Neural crest cell (in vitro differentiated cells): Measurements from ENCODE around the gene CTIF. TPM values are rescaled to one million over a fixed set of nuclear protein-coding genes. Genes with fewer than 3 reads are reported as not detected.

Source experiments
- DNase-seq: peaks from one replicate; pipeline ENCODE4 v3.0.0; 2021; ENCODE audit warnings: low read depth, mixed read lengths, low spot score
- H3K27ac Mint-ChIP-seq: one replicate; pipeline ENCODE4 v1.8.0; 2021; ENCODE audit warnings: mild to moderate bottlenecking, mixed read lengths; ENCODE audit not compliant: unreplicated experiment
- H3K27me3 Mint-ChIP-seq: 2 replicates; pipeline ENCODE4 v1.8.0; 2021; ENCODE audit warnings: low read depth, mild to moderate bottlenecking, mixed read lengths
- H3K36me3 Mint-ChIP-seq: 2 replicates; pipeline ENCODE4 v1.8.0; 2021; ENCODE audit warnings: low read depth, mild to moderate bottlenecking, mixed read lengths
- H3K4me1 Mint-ChIP-seq: 2 replicates; pipeline ENCODE4 v1.8.0; 2021; ENCODE audit warnings: mixed read lengths
- H3K4me3 Mint-ChIP-seq: one replicate; pipeline ENCODE4 v1.8.0; 2021; ENCODE audit warnings: mild to moderate bottlenecking, mixed read lengths
- H3K9me3 Mint-ChIP-seq: 2 replicates; pipeline ENCODE4 v1.8.0; 2021; ENCODE audit warnings: mixed read lengths
- total RNA-seq: library from RNA; stranded (reverse); gene quantifications from 2 replicates; pipeline ENCODE4 v1.2.1, GENCODE V29; 2021
- TF ChIP-seq, protein P1 (sequence below): fragments of 200-600 bp; sonication (generic); conservative IDR thresholded peaks from 2 replicates; pipeline ENCODE4 v1.5.0; 2021; ENCODE audit warnings: antibody characterized with exemption, mild to moderate bottlenecking

Gene CTIF
- total RNA-seq, 1 donor from 2014 or later, result 52.6 TPM

DNA sequence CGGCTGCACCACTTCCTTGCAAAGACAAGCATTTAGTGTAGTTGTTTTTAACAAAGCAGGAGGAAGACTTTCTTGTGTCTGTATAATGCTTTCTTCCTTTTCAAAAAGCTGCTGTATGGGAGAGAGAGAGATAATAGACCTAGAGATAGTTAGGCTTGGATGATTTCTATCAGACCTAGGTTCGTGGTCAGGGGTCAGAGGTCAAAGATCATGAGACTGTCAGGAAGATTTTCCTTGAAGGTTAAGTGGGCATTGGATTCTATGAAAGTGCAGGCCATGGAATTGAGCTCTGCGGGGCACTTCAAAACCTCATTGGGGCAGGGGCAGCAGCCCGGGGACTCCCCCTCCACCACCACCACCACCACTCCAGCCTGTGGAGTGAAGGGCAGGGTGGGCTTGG, 164.6 kb downstream of the CTIF start:
- peaks cover 16% of the 10 kb centered on the region for H3K4me1 Mint-ChIP-seq
- peaks cover 6% of the 10 kb centered on the region for H3K36me3 Mint-ChIP-seq
- peak overlapping the region; percentile 78 for H3K27ac Mint-ChIP-seq
- peaks cover 3% of the 10 kb centered on the region for H3K9me3 Mint-ChIP-seq
- no peak overlapping the region for H3K4me3 Mint-ChIP-seq
- TF ChIP-seq, protein P1, sequence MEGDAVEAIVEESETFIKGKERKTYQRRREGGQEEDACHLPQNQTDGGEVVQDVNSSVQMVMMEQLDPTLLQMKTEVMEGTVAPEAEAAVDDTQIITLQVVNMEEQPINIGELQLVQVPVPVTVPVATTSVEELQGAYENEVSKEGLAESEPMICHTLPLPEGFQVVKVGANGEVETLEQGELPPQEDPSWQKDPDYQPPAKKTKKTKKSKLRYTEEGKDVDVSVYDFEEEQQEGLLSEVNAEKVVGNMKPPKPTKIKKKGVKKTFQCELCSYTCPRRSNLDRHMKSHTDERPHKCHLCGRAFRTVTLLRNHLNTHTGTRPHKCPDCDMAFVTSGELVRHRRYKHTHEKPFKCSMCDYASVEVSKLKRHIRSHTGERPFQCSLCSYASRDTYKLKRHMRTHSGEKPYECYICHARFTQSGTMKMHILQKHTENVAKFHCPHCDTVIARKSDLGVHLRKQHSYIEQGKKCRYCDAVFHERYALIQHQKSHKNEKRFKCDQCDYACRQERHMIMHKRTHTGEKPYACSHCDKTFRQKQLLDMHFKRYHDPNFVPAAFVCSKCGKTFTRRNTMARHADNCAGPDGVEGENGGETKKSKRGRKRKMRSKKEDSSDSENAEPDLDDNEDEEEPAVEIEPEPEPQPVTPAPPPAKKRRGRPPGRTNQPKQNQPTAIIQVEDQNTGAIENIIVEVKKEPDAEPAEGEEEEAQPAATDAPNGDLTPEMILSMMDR, result no peak
- H3K27me3 Mint-ChIP-seq, result no peaks in the 10 kb centered on the region
- DNase-seq, result no peak

DNA sequence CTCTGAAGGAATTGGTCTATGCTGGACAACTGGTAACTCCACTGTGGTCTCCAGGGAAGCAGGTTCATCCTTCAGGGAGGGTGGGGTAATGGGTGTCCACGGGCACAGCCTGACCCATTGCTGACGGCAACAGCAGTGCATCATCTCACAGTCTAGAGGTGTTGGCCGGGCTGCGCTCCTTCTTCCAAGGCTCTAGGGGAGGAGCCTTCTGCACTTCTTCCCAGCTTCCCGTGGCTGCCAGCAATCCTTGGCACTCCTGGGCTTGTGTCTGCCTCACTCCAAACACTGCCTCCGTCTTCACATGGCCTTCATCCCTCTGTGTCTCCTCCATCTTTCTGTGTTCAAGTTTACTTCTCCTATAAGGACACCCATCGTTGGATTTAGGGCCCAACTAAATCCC, 166.2 kb downstream of the CTIF start:
- no peak overlapping the region for H3K27ac Mint-ChIP-seq
- no peak overlapping the region for H3K4me3 Mint-ChIP-seq
- peaks cover 26% of the 10 kb centered on the region for H3K4me1 Mint-ChIP-seq
- H3K9me3 Mint-ChIP-seq, result peaks cover 3% of the 10 kb centered on the region
- peaks cover 6% of the 10 kb centered on the region for H3K36me3 Mint-ChIP-seq
- DNase-seq, result no peak
- no peaks in the 10 kb centered on the region for H3K27me3 Mint-ChIP-seq
- TF ChIP-seq, protein P1, result no peak

DNA sequence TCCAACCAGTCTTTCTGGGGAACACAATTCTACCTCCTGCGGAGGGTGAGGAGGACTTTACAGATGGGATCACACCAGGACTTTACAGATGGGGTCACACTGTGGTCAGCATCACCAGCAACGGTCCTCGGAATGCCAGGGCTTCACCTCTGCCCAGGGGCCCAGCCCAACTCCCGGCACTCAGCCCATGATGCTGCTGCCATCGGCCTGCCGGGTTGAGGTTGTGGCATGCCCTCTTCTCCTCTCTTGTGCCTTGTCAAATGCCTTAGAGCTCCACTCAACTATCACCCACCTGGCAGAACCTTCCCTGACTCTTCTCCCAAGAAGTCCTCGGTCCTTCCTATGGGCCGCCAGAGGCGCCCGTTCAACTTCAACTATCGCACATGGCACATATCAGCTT, 166.7 kb downstream of the CTIF start:
- DNase-seq, result no peak
- Mint-ChIP-seq H3K27ac (no peak overlapping the region), H3K4me1 (peaks cover 26% of the 10 kb centered on the region), H3K27me3 (no peaks in the 10 kb centered on the region), H3K9me3 (peaks cover 3% of the 10 kb centered on the region), H3K4me3 (no peak overlapping the region), H3K36me3 (peaks cover 6% of the 10 kb centered on the region)
- TF ChIP-seq, protein P1, result no peak

DNA sequence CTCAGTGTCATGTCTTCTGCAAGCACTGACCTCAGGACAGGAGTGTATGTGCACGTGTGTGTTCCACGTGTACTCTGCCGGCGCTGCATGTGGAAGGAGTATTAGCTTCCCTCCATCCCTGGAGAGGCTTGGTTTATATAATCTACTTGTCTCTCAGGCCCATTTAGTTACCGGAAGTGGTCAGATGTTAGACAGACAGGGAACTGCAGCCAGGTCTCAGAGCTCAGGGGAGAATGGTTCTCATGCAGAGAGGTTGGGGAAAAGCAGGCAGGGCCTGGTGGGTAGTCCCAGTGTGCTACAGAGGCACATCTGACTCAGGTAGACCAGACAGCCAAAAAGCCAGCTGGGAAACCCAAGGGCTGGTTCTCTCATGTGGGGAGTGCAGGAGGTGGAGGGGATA, 167.9 kb downstream of the CTIF start:
- DNase-seq, result no peak
- TF ChIP-seq, protein P1, result no peak
- peaks cover 28% of the 10 kb centered on the region for H3K4me1 Mint-ChIP-seq
- H3K27me3 Mint-ChIP-seq, result no peaks in the 10 kb centered on the region
- peaks cover 3% of the 10 kb centered on the region for H3K9me3 Mint-ChIP-seq
- H3K27ac Mint-ChIP-seq, result no peak overlapping the region
- peaks cover 5% of the 10 kb centered on the region for H3K36me3 Mint-ChIP-seq
- no peak overlapping the region for H3K4me3 Mint-ChIP-seq

DNA sequence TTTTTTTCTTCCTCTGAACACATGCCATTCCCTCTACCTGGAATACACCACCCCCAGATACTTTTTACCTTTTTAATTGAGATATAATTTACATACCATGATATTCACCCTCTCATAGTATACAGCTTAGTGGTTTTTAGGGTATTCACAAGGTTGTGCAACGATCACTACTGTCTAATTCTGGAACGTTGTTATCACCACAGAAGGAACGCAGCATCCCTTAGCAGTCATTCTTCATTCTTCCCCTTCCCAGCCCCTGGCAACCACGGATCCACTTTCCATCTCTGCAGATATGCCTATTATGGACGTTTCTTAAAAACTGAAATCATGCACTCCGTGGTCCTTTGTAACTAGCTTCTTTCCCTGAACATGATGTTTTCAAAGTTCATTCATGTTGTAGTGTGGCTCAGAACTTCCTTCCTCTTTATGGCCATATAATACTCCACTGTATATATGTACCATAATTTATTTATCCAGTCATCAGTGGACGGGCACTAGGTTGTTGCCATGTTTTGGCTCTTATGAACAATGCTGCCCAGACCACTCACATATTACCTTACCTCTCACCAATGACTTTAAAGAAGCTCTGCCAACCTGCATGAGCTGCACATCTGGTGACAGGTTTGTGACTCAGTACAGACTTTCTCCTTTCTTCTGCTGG, 168.9 kb downstream of the CTIF start:
- Mint-ChIP-seq H3K27me3 (no peaks in the 10 kb centered on the region), H3K27ac (no peak overlapping the region), H3K36me3 (peaks cover 2% of the 10 kb centered on the region), H3K9me3 (peaks cover 3% of the 10 kb centered on the region), H3K4me3 (no peak overlapping the region), H3K4me1 (peaks cover 26% of the 10 kb centered on the region)
- no peak for DNase-seq
- TF ChIP-seq, protein P1, result no peak
